GM10266 (cell line): ENCODE data around the gene GALNT18.

ENCODE experiments used
- DNase-seq: peaks from one replicate; pipeline ENCODE4 v3.0.0; 2012; ENCODE audit errors: extremely low spot score
- CTCF ChIP-seq: IDR thresholded peaks from 2 replicates; pipeline ENCODE4 v1.5.1; 2012; ENCODE audit warnings: mild to moderate bottlenecking, low read depth; ENCODE audit not compliant: control insufficient read depth, insufficient read depth; ENCODE audit errors: missing control alignments

GALNT18 gene

GRCh38 chr11:11624926-11625325, 3.1 kb upstream of the GALNT18 start:
- TF ChIP-seq CTCF: no peak
- no peak for DNase-seq

- TF ChIP-seq CTCF: no peak
- DNase-seq: no peak
These were observed 2.4 kb upstream of the GALNT18 start for GRCh38 chr11:11624204-11624603.

- no peak for TF ChIP-seq CTCF
- no peak for DNase-seq
These were observed 967 bp upstream of the GALNT18 start for GRCh38 chr11:11622772-11623171.

- DNase-seq: no peak
- no peak for TF ChIP-seq CTCF
These were observed 518 bp upstream of the GALNT18 start for GRCh38 chr11:11622340-11622706.

- peak; percentile 52 for DNase-seq
These were observed 758 bp downstream of the GALNT18 start for GRCh38 chr11:11620921-11621572.

GRCh38 chr11:11620173-11620920, 1.5 kb downstream of the GALNT18 start:
- TF ChIP-seq CTCF: no peak
- peak; percentile 27 for DNase-seq

More at GRCh38 chr11:11620921-11621572, 758 bp downstream of the GALNT18 start:
- TF ChIP-seq CTCF: peak; percentile 39

- no peak for TF ChIP-seq CTCF
- DNase-seq: no peak
These were observed 2.8 kb downstream of the GALNT18 start for GRCh38 chr11:11618973-11619435.
